ENCODE results near the gene WNK3. TPM values are rescaled to one million over a fixed set of nuclear protein-coding genes. Genes with fewer than 3 reads are reported as not detected.

Gene WNK3
- total and polyA plus RNA-seq, 10 of the 15 experiments (the other 5 are each of a cell fraction or from before 2014, with no cell fraction given) = 0.02 to 0.15 (median 0.03) TPM; not detected in 1

GRCh38 chrX:54301516-54301915, 56.3 kb downstream of the WNK3 start:
- TF ChIP-seq NFYA (IDR thresholded peaks at IDR 0.05; ENCODE audit: borderline replicate concordance, low read depth, low read length) (no peak), NR2C2 (IDR thresholded peaks at IDR 0.05; ENCODE audit: borderline replicate concordance, control insufficient read depth, insufficient read length, low read depth) (no peak), RAD21 (IDR thresholded peaks at IDR 0.05; ENCODE audit: insufficient read depth, low read depth, low read length) (no peak), RCOR1 (conservative IDR thresholded peaks at IDR 0.05; ENCODE audit: low read depth, low read length) (no peak), HCFC1 (IDR thresholded peaks at IDR 0.05; ENCODE audit: low read length) (no peak), WRNIP1 (IDR thresholded peaks at IDR 0.05; ENCODE audit: borderline replicate concordance, low read depth, low read length) (no peak), RAD51 (IDR thresholded peaks at IDR 0.05) (no peak), FOXK2 (IDR thresholded peaks at IDR 0.05) (no peak), CTCF (IDR thresholded peaks at IDR 0.05 in 2 of 3, conservative IDR thresholded peaks at IDR 0.05 in 1 of 3; ENCODE audit: control insufficient read depth in 2 of 3, extremely low read depth in 1 of 3, insufficient read depth in 1 of 3, low read depth in 3 of 3, low read length in 3 of 3) (no peak), ZNF207 (IDR thresholded peaks at IDR 0.05; ENCODE audit: borderline replicate concordance) (no peak), NFXL1 (IDR thresholded peaks at IDR 0.05; ENCODE audit: borderline replicate concordance) (no peak), YY1 (IDR thresholded peaks at IDR 0.05; ENCODE audit: low read depth, low read length) (no peak), HDGF (IDR thresholded peaks at IDR 0.05) (no peak), RBBP5 (conservative IDR thresholded peaks at IDR 0.05) (no peak), NKRF (conservative IDR thresholded peaks at IDR 0.05) (no peak), SPI1 (IDR thresholded peaks at IDR 0.05; ENCODE audit: borderline replicate concordance, insufficient read depth, low read depth, low read length) (no peak)

More at GRCh38 chrX:54301516-54301915, 56.3 kb downstream of the WNK3 start:
- Histone ChIP-seq H3K79me2 (ENCODE audit: control insufficient read depth, insufficient read depth, low read length) (no peaks in the 10 kb centered on the region), H4K20me1 (ENCODE audit: control insufficient read depth, insufficient read depth) (no peaks in the 10 kb centered on the region), H3K4me1 (ENCODE audit: control insufficient read depth, insufficient read depth, low read length) (no peaks in the 10 kb centered on the region), H3K36me3 (ENCODE audit: control insufficient read depth in 2 of 2, insufficient read depth in 2 of 2, low read length in 1 of 2) (no peaks in the 10 kb centered on the region), H2AFZ (ENCODE audit: control insufficient read depth, low read depth, low read length) (no peak overlapping the region), H3K27ac (ENCODE audit: control insufficient read depth, insufficient read depth) (no peak overlapping the region), H3K27me3 (replicated peaks in 1 of 2; ENCODE audit: control insufficient read depth in 2 of 2, insufficient read depth in 2 of 2, low read length in 1 of 2) (no peaks in the 10 kb centered on the region), H3K4me3 (no peak overlapping the region), H3K9ac (ENCODE audit: control insufficient read depth, insufficient read depth, low read length) (no peak overlapping the region), H3K4me2 (ENCODE audit: control insufficient read depth, insufficient read depth) (no peak overlapping the region), H3K9me3 (replicated peaks; ENCODE audit: control insufficient read depth, insufficient read depth, low read length) (no peaks in the 10 kb centered on the region)
- 36% methylated on average over 4 of the region's 4 CpGs for WGBS (ENCODE audit: insufficient coverage, insufficient replicate concordance, low lambda C conversion rate, missing lambda C conversion rate)
- intact Hi-C loops (cut with micrococcal nuclease; ENCODE audit: unreplicated experiment) (no loop called here), in situ Hi-C loops (cut with MboI) (no loop called here)
- FAIRE-seq (no peak), ATAC-seq (no peak), DNase-seq (ENCODE audit: low read depth, low spot score) (no peak)
- RAD21 ChIA-PET (ENCODE audit: unreplicated experiment) = no interaction called here
- no TSS peak for BruUV-seq (replicated peaks)
- CTCF ChIA-PET = no interaction called here
- SMC1A ChIA-PET (ENCODE audit: uncharacterized antibody, unreplicated experiment) = interaction anchor here (0.9 kb wide), 1 partner anchor 10 kb away, joined by 3 read pairs; no protein-coding TSS in a partner anchor
- POLR2A ChIA-PET = interaction anchor here (0.6 kb wide), 1 partner anchor 9 kb away, joined by 7 read pairs; no protein-coding TSS in a partner anchor

Measured in GM12878 (cell line).